ENCODE results near the gene FILIP1.

The FILIP1 gene

DNA sequence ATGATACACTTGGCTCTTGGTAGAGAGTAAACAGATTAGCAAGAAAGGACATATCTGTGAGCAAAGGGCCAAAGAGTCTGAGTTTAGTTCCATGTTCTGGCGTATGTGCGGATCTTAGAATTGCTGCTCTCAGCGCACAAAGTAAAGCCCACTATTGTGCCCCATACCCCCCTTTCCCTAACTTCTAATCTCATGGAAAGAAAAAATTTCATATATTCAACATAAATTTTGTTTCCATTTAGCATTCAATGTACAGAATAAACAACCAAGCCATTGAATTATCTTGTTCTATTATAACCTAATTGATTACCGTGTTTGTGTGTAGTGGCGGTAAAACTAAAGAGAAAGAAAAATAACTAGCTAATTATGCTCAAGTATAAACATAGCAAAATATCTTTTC, 30.5 kb downstream of the FILIP1 start:
- H2BK120ac ChIP-seq (ENCODE audit: insufficient read depth, low read length, poor library complexity), result no peak overlapping the region
- H3K79me2 ChIP-seq (ENCODE audit: control insufficient read depth, insufficient read depth, low read length, poor library complexity), result no peaks in the 10 kb centered on the region
- H3K4ac ChIP-seq (ENCODE audit: low read depth, low read length), result no peak overlapping the region
- H3K4me1 ChIP-seq (ENCODE audit: control insufficient read depth in 1 of 2, insufficient read depth in 2 of 2, low read length in 2 of 2), result no peaks in the 10 kb centered on the region
- no peak overlapping the region for H4K91ac ChIP-seq (ENCODE audit: low read depth, low read length)
- no peak overlapping the region for H2AK5ac ChIP-seq (ENCODE audit: low read length)
- no peak overlapping the region for H3K18ac ChIP-seq (ENCODE audit: low read length)
- no peaks in the 10 kb centered on the region for H3K36me3 ChIP-seq (ENCODE audit: control insufficient read depth in 1 of 2, insufficient read depth in 2 of 2, low read length in 2 of 2)
- H3K9ac ChIP-seq (ENCODE audit: low read length), result no peak overlapping the region
- no peaks in the 10 kb centered on the region for H3K9me3 ChIP-seq (ENCODE audit: insufficient read depth, low read depth, low read length)
- no peak overlapping the region for H4K12ac ChIP-seq (ENCODE audit: low read depth, low read length)
- WGBS (ENCODE audit: extremely low coverage, insufficient coverage, insufficient read length), result no CpG with 5 or more reads among the region's 5 CpGs
- no peak overlapping the region for H3K23ac ChIP-seq (ENCODE audit: low read length)
- H3K27ac ChIP-seq (ENCODE audit: low read depth, low read length), result no peak overlapping the region
- H2BK5ac ChIP-seq (ENCODE audit: low read depth, low read length, poor library complexity), result no peak overlapping the region
- H2BK12ac ChIP-seq (ENCODE audit: low read length), result no peak overlapping the region
- H3K79me1 ChIP-seq (ENCODE audit: low read length), result no peaks in the 10 kb centered on the region
- H3K14ac ChIP-seq (ENCODE audit: low read length), result no peak overlapping the region
- no peak for DNase-seq
- H3K4me3 ChIP-seq (ENCODE audit: low read depth, low read length), result no peak overlapping the region
- no peak overlapping the region for H3K4me2 ChIP-seq (ENCODE audit: low read length)
- H3K27me3 ChIP-seq (ENCODE audit: insufficient read depth, low read length), result no peaks in the 10 kb centered on the region
- no peak overlapping the region for H2AFZ ChIP-seq (ENCODE audit: insufficient read depth, low read length, poor library complexity)
- no peak overlapping the region for H4K8ac ChIP-seq (ENCODE audit: low read depth, low read length)

GRCh38 chr6:75460681-75461080, 32.9 kb downstream of the FILIP1 start:
- Histone ChIP-seq H3K14ac (ENCODE audit: low read length) (no peak overlapping the region), H3K79me2 (ENCODE audit: control insufficient read depth, insufficient read depth, low read length, poor library complexity) (no peaks in the 10 kb centered on the region), H3K23ac (ENCODE audit: low read length) (no peak overlapping the region), H3K18ac (ENCODE audit: low read length) (no peak overlapping the region), H2BK5ac (ENCODE audit: low read depth, low read length, poor library complexity) (no peak overlapping the region), H3K9me3 (ENCODE audit: insufficient read depth, low read depth, low read length) (no peaks in the 10 kb centered on the region), H3K27ac (ENCODE audit: low read depth, low read length) (no peak overlapping the region), H3K4me2 (ENCODE audit: low read length) (no peak overlapping the region), H2AFZ (ENCODE audit: insufficient read depth, low read length, poor library complexity) (no peak overlapping the region), H3K4me3 (ENCODE audit: low read depth, low read length) (no peak overlapping the region), H3K9ac (ENCODE audit: low read length) (no peak overlapping the region), H2BK120ac (ENCODE audit: insufficient read depth, low read length, poor library complexity) (no peak overlapping the region), H4K12ac (ENCODE audit: low read depth, low read length) (no peak overlapping the region), H3K4me1 (ENCODE audit: control insufficient read depth in 1 of 2, insufficient read depth in 2 of 2, low read length in 2 of 2) (no peaks in the 10 kb centered on the region), H3K36me3 (ENCODE audit: control insufficient read depth in 1 of 2, insufficient read depth in 2 of 2, low read length in 2 of 2) (no peaks in the 10 kb centered on the region), H4K8ac (ENCODE audit: low read depth, low read length) (no peak overlapping the region), H3K4ac (ENCODE audit: low read depth, low read length) (no peak overlapping the region), H3K79me1 (ENCODE audit: low read length) (no peaks in the 10 kb centered on the region), H4K91ac (ENCODE audit: low read depth, low read length) (no peak overlapping the region), H2AK5ac (ENCODE audit: low read length) (no peak overlapping the region), H3K27me3 (ENCODE audit: insufficient read depth, low read length) (no peaks in the 10 kb centered on the region), H2BK12ac (ENCODE audit: low read length) (no peak overlapping the region)
- DNase-seq, result no peak
- WGBS (ENCODE audit: extremely low coverage, insufficient coverage, insufficient read length), result no CpG with 5 or more reads among the region's 2 CpGs

DNA sequence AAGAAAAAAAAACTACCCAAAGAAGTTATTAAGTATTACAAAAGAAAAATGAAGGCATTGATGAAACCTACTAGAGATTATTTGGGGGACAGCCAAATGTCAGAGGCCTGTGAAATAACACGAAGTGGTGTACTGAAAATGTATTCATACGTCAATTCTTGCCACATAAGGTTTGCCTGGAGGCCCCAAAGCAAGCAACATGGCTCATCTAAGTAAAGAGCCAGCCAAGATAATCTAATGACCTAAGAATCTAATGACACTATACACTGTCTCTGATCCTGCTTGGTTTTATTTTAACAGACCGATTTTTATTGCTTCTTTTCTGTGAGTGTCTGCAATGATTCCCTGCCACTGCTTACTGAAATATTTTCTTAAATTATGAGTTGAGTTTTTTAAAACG, 34.7 kb downstream of the FILIP1 start:
- H3K4me2 ChIP-seq (ENCODE audit: low read length), result no peak overlapping the region
- no peaks in the 10 kb centered on the region for H3K4me1 ChIP-seq (ENCODE audit: control insufficient read depth in 1 of 2, insufficient read depth in 2 of 2, low read length in 2 of 2)
- no peaks in the 10 kb centered on the region for H3K9me3 ChIP-seq (ENCODE audit: insufficient read depth, low read depth, low read length)
- no peak overlapping the region for H3K14ac ChIP-seq (ENCODE audit: low read length)
- no peak overlapping the region for H2BK120ac ChIP-seq (ENCODE audit: insufficient read depth, low read length, poor library complexity)
- H3K36me3 ChIP-seq (ENCODE audit: control insufficient read depth in 1 of 2, insufficient read depth in 2 of 2, low read length in 2 of 2), result no peaks in the 10 kb centered on the region
- H3K18ac ChIP-seq (ENCODE audit: low read length), result no peak overlapping the region
- no peaks in the 10 kb centered on the region for H3K79me1 ChIP-seq (ENCODE audit: low read length)
- H2BK5ac ChIP-seq (ENCODE audit: low read depth, low read length, poor library complexity), result no peak overlapping the region
- H2AFZ ChIP-seq (ENCODE audit: insufficient read depth, low read length, poor library complexity), result no peak overlapping the region
- H3K23ac ChIP-seq (ENCODE audit: low read length), result no peak overlapping the region
- DNase-seq, result no peak
- H4K91ac ChIP-seq (ENCODE audit: low read depth, low read length), result no peak overlapping the region
- H4K12ac ChIP-seq (ENCODE audit: low read depth, low read length), result no peak overlapping the region
- no peak overlapping the region for H4K8ac ChIP-seq (ENCODE audit: low read depth, low read length)
- H3K27me3 ChIP-seq (ENCODE audit: insufficient read depth, low read length), result no peaks in the 10 kb centered on the region
- no peak overlapping the region for H2BK12ac ChIP-seq (ENCODE audit: low read length)
- no CpG with 5 or more reads among the region's 4 CpGs for WGBS (ENCODE audit: extremely low coverage, insufficient coverage, insufficient read length)
- H3K4me3 ChIP-seq (ENCODE audit: low read depth, low read length), result no peak overlapping the region
- H2AK5ac ChIP-seq (ENCODE audit: low read length), result no peak overlapping the region
- H3K79me2 ChIP-seq (ENCODE audit: control insufficient read depth, insufficient read depth, low read length, poor library complexity), result no peaks in the 10 kb centered on the region
- H3K27ac ChIP-seq (ENCODE audit: low read depth, low read length), result no peak overlapping the region
- H3K9ac ChIP-seq (ENCODE audit: low read length), result no peak overlapping the region
- H3K4ac ChIP-seq (ENCODE audit: low read depth, low read length), result no peak overlapping the region

GRCh38 chr6:75450903-75451302, 42.7 kb downstream of the FILIP1 start:
- H3K23ac ChIP-seq (ENCODE audit: low read length), result no peak overlapping the region
- H3K79me1 ChIP-seq (ENCODE audit: low read length), result no peaks in the 10 kb centered on the region
- H3K4ac ChIP-seq (ENCODE audit: low read depth, low read length), result no peak overlapping the region
- no peaks in the 10 kb centered on the region for H3K36me3 ChIP-seq (ENCODE audit: control insufficient read depth in 1 of 2, insufficient read depth in 2 of 2, low read length in 2 of 2)
- no peaks in the 10 kb centered on the region for H3K9me3 ChIP-seq (ENCODE audit: insufficient read depth, low read depth, low read length)
- no peak overlapping the region for H4K12ac ChIP-seq (ENCODE audit: low read depth, low read length)
- H3K4me1 ChIP-seq (ENCODE audit: control insufficient read depth in 1 of 2, insufficient read depth in 2 of 2, low read length in 2 of 2), result no peaks in the 10 kb centered on the region
- H3K14ac ChIP-seq (ENCODE audit: low read length), result no peak overlapping the region
- no peaks in the 10 kb centered on the region for H3K27me3 ChIP-seq (ENCODE audit: insufficient read depth, low read length)
- no peak overlapping the region for H4K91ac ChIP-seq (ENCODE audit: low read depth, low read length)
- no peak overlapping the region for H3K27ac ChIP-seq (ENCODE audit: low read depth, low read length)
- no peak overlapping the region for H3K18ac ChIP-seq (ENCODE audit: low read length)
- H2BK120ac ChIP-seq (ENCODE audit: insufficient read depth, low read length, poor library complexity), result no peak overlapping the region
- no peak overlapping the region for H3K9ac ChIP-seq (ENCODE audit: low read length)
- no peak overlapping the region for H2BK5ac ChIP-seq (ENCODE audit: low read depth, low read length, poor library complexity)
- H2AK5ac ChIP-seq (ENCODE audit: low read length), result no peak overlapping the region
- no CpG with 5 or more reads among the region's 3 CpGs for WGBS (ENCODE audit: extremely low coverage, insufficient coverage, insufficient read length)
- H3K4me2 ChIP-seq (ENCODE audit: low read length), result no peak overlapping the region
- no peak for DNase-seq
- no peak overlapping the region for H2BK12ac ChIP-seq (ENCODE audit: low read length)
- H2AFZ ChIP-seq (ENCODE audit: insufficient read depth, low read length, poor library complexity), result no peak overlapping the region
- no peak overlapping the region for H3K4me3 ChIP-seq (ENCODE audit: low read depth, low read length)
- H4K8ac ChIP-seq (ENCODE audit: low read depth, low read length), result no peak overlapping the region
- no peaks in the 10 kb centered on the region for H3K79me2 ChIP-seq (ENCODE audit: control insufficient read depth, insufficient read depth, low read length, poor library complexity)
